22Rv1 (cell line): ENCODE results near the gene SCN1A.

Experiments
- ZFX ChIP-seq: fragments of 450-650 bp; IDR thresholded peaks from 2 replicates; pipeline ENCODE4 v1.6.1; 2017; ENCODE audit warnings: antibody characterized with exemption, borderline replicate concordance
- TF ChIP-seq, protein P1 (sequence below): fragments of 450-650 bp; IDR thresholded peaks from 2 replicates; pipeline ENCODE4 v1.5.1; 2017; ENCODE audit warnings: mild to moderate bottlenecking

DNA sequence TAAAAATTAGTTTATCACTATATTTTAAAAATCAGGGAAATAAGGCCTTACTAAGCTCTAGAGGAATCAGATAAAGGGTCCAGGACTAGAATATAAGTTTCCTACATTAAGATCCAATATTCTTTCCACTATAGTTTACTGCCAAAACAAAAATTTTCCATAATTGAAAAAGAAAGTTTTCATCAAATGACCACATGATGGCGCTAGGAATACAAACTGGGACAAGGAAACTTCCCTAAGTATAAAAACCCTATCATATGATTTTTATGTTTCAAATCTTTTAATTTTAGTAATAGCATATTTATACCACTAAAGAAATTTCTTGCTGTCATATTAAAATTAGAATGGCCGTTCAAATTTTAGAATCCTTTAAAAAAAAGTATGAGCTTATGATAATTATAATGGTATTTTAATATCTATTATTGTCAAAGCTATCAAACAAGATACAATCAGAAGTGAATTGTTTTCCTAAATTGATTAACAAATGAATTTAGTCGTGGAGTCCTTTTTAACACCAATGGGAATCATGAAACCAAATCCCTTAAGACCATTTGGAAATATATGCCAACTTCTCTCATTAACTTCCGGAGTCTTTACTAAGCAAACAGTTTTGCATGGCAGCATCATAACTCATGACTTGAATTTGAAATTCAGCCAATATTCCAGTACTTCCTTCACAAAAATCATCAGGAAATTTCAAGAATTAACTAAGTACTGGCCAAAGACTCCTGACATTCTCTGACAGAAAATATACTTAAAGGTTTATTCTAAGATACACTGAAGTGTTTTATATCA is 70.3 kb downstream of the SCN1A start:
- TF ChIP-seq, protein P1, sequence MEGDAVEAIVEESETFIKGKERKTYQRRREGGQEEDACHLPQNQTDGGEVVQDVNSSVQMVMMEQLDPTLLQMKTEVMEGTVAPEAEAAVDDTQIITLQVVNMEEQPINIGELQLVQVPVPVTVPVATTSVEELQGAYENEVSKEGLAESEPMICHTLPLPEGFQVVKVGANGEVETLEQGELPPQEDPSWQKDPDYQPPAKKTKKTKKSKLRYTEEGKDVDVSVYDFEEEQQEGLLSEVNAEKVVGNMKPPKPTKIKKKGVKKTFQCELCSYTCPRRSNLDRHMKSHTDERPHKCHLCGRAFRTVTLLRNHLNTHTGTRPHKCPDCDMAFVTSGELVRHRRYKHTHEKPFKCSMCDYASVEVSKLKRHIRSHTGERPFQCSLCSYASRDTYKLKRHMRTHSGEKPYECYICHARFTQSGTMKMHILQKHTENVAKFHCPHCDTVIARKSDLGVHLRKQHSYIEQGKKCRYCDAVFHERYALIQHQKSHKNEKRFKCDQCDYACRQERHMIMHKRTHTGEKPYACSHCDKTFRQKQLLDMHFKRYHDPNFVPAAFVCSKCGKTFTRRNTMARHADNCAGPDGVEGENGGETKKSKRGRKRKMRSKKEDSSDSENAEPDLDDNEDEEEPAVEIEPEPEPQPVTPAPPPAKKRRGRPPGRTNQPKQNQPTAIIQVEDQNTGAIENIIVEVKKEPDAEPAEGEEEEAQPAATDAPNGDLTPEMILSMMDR = peak; percentile 62
- no peak for TF ChIP-seq ZFX
